HepG2 (cell line): ENCODE data around the gene C19orf33. TPM values are rescaled to one million over a fixed set of nuclear protein-coding genes. Genes with fewer than 3 reads are reported as not detected.

ENCODE experiments used
- ATAC-seq: fragments of 200-7000 bp; cut with Tn5 transposase; 3 replicates; pipeline ENCODE4 v1.9.1; 2020; ENCODE audit warnings: mild to moderate bottlenecking, moderate library complexity
- BruUV-seq: library from RNA; stranded (reverse); fragments of 400-500 nt; replicated peaks from 2 replicates; lab custom pipeline; 2021; lab: Mats Ljungman, UMichigan
- CTCF ChIA-PET: fragments of 300-600 bp; formaldehyde crosslinking; extraction: SDS; loops from one replicate; lab custom pipeline; 2021; ENCODE audit warnings: low total read pairs, inconsistent platforms, low intra/inter-chr PET ratio; lab: Yijun Ruan, JAX
- POLR2A ChIA-PET: fragments of 350-600 bp; sonication (Branson Sonifier 250); formaldehyde crosslinking; loops from one replicate; lab custom pipeline; 2020; ENCODE audit warnings: antibody characterized with exemption, inconsistent platforms; lab: Yijun Ruan, JAX
- DNase-seq: peaks from one replicate; pipeline ENCODE4 v3.0.0-alpha.2; 2015; ENCODE audit warnings: low spot score
- FAIRE-seq: peaks from 3 replicates; lab custom pipeline; 2011; peaks lifted over from hg19 to GRCh38; lab: Jason Lieb, UNC
- H2AFZ ChIP-seq: one replicate; pipeline ENCODE4 v1.6.1; 2011; ENCODE audit warnings: low read length, inconsistent platforms
- H3K27ac ChIP-seq: fragments of 300-600 bp; 3 replicates; pipeline ENCODE4 v1.8.0; 2011; ENCODE audit warnings: mixed run types, mild to moderate bottlenecking, mixed read lengths, low read length, inconsistent platforms; ENCODE audit not compliant: insufficient read depth; ENCODE audit errors: extremely low read length
- H3K27me3 ChIP-seq, 2 experiments: fragments of 200-600 bp in 1 of 2; 2 replicates in 1 of 2; 3 replicates in 1 of 2; pipeline versions ENCODE4 v1.6.0 to v1.8.0; 2011; ENCODE audit warnings: low read length in 2 of 2, mild to moderate bottlenecking in 2 of 2, moderate library complexity in 2 of 2, inconsistent platforms in 1 of 2; ENCODE audit not compliant: insufficient read depth in 2 of 2, control insufficient read depth in 1 of 2
- H3K36me3 ChIP-seq, 2 experiments: fragments of 200-600 bp in 1 of 2; replicated peaks in 1 of 2; 2 replicates in 1 of 2; 3 replicates in 1 of 2; pipeline versions ENCODE4 v1.5.1 to v1.8.0; 2011; ENCODE audit warnings: low read length in 2 of 2, inconsistent platforms in 1 of 2; ENCODE audit not compliant: insufficient read depth in 2 of 2, control insufficient read depth in 1 of 2
- H3K4me1 ChIP-seq: 2 replicates; pipeline ENCODE4 v1.5.1; 2012; ENCODE audit warnings: low read length, inconsistent platforms; ENCODE audit not compliant: insufficient read depth
- H3K4me2 ChIP-seq: 2 replicates; pipeline ENCODE4 v1.6.0; 2011; ENCODE audit warnings: low read depth, low read length, inconsistent platforms
- H3K4me3 ChIP-seq, 3 experiments: fragments of 200-600 bp in 1 of 3; sonication (generic), shearing (Covaris generic) in 1 of 3; replicated peaks in 1 of 3; 2 replicates each; pipeline ENCODE4 v1.5.1; 2011 to 2016; ENCODE audit warnings: low read length in 3 of 3, inconsistent platforms in 2 of 3, low read depth in 2 of 3, mild to moderate bottlenecking in 2 of 3, control low read depth in 1 of 3, mixed read lengths in 1 of 3; ENCODE audit not compliant: insufficient read depth in 1 of 3
- H3K79me2 ChIP-seq: one replicate; pipeline ENCODE4 v1.6.1; 2011; ENCODE audit warnings: low read length, inconsistent platforms; ENCODE audit not compliant: insufficient read depth
- H3K9ac ChIP-seq: 2 replicates; pipeline ENCODE4 v1.6.0; 2011; ENCODE audit warnings: mild to moderate bottlenecking, low read depth, low read length, inconsistent platforms; ENCODE audit not compliant: insufficient read depth
- H3K9me3 ChIP-seq: 2 replicates; pipeline ENCODE4 v1.5.1; 2012; ENCODE audit warnings: mild to moderate bottlenecking, low read length
- H4K20me1 ChIP-seq: 2 replicates; pipeline ENCODE4 v1.6.0; 2011; ENCODE audit warnings: inconsistent platforms, mild to moderate bottlenecking, low read length, moderate library complexity; ENCODE audit not compliant: insufficient read depth
- CEBPB ChIP-seq: IDR thresholded peaks from 2 replicates; pipeline ENCODE4 v1.6.1; 2011; ENCODE audit warnings: low read depth, low read length, improper control_type of control experiment, borderline replicate concordance
- CERS6 ChIP-seq: sonication (generic); formaldehyde crosslinking; IDR thresholded peaks from 2 replicates; pipeline ENCODE4 v1.5.0; 2020; ENCODE audit warnings: missing genetic modification reagents
- EEA1 ChIP-seq: sonication (generic); formaldehyde crosslinking; IDR thresholded peaks from 2 replicates; pipeline ENCODE4 v1.5.1; 2020; ENCODE audit warnings: mild to moderate bottlenecking, missing genetic modification reagents, borderline replicate concordance
- FLYWCH1 ChIP-seq: sonication (generic); formaldehyde crosslinking; IDR thresholded peaks from 2 replicates; pipeline ENCODE4 v1.8.1; 2023; ENCODE audit warnings: mild to moderate bottlenecking, missing genetic modification reagents
- GABPB1 ChIP-seq: IDR thresholded peaks from 2 replicates; pipeline ENCODE4 v1.6.1; 2016; ENCODE audit warnings: mild to moderate bottlenecking, missing genetic modification reagents, moderate library complexity, missing compliant biosample characterization
- MATR3 ChIP-seq: sonication (generic); formaldehyde crosslinking; IDR thresholded peaks from 2 replicates; pipeline ENCODE4 v1.4.0; 2020; ENCODE audit warnings: missing genetic modification reagents
- NR2F2 ChIP-seq: IDR thresholded peaks from 2 replicates; pipeline ENCODE4 v1.6.1; 2012; ENCODE audit warnings: low read depth, inconsistent platforms, borderline replicate concordance
- PAWR ChIP-seq: sonication (generic); formaldehyde crosslinking; IDR thresholded peaks from 2 replicates; pipeline ENCODE4 v1.4.0; 2020; ENCODE audit warnings: missing genetic modification reagents, mild to moderate bottlenecking, borderline replicate concordance
- SP2 ChIP-seq: sonication (generic); formaldehyde crosslinking; IDR thresholded peaks from 2 replicates; pipeline ENCODE4 v1.5.1; 2020; ENCODE audit warnings: mild to moderate bottlenecking, missing genetic modification reagents
- SPEN ChIP-seq: sonication (generic); formaldehyde crosslinking; IDR thresholded peaks from 2 replicates; pipeline ENCODE4 v1.5.1; 2020; ENCODE audit warnings: low read depth, mild to moderate bottlenecking, missing genetic modification reagents
- TRIM24 ChIP-seq: sonication (generic); formaldehyde crosslinking; IDR thresholded peaks from 2 replicates; pipeline ENCODE4 v1.8.0; 2022; ENCODE audit warnings: mild to moderate bottlenecking, missing genetic modification reagents
- YEATS4 ChIP-seq: sonication (generic); formaldehyde crosslinking; IDR thresholded peaks from 2 replicates; pipeline ENCODE4 v1.4.0; 2020; ENCODE audit warnings: missing genetic modification reagents, borderline replicate concordance
- ZNF138 ChIP-seq: sonication (generic); formaldehyde crosslinking; IDR thresholded peaks from 2 replicates; pipeline ENCODE4 v1.5.0; 2020; ENCODE audit warnings: mild to moderate bottlenecking, low read depth, missing genetic modification reagents
- ZNF629 ChIP-seq: sonication (generic); formaldehyde crosslinking; conservative IDR thresholded peaks from 2 replicates; pipeline ENCODE4 v1.5.0; 2020; ENCODE audit warnings: missing genetic modification reagents
- ZNF776 ChIP-seq: sonication (generic); formaldehyde crosslinking; IDR thresholded peaks from 2 replicates; pipeline ENCODE4 v1.4.0; 2020; ENCODE audit warnings: mild to moderate bottlenecking, missing genetic modification reagents
- WGBS: methylation state at CpG from one replicate; pipeline ENCODE4 v1.1.6; 2017; ENCODE audit warnings: low lambda C conversion rate; 5-methylcytosine and 5-hydroxymethylcytosine counted together
- in situ Hi-C: cut with HindIII; loops from 2 replicates; pipeline ENCODE4 v1.10.0; 2017; ENCODE audit warnings: low pct_unique_long_range_greater_than_20kb; ENCODE audit not compliant: extremely low pct_ligation_motif_present
- intact Hi-C: fragments of 100-400 bp; cut with micrococcal nuclease; formaldehyde crosslinking; loops from one replicate; pipeline ENCODE4 v1.10.0; 2022; ENCODE audit not compliant: unreplicated experiment
- polyA plus RNA-seq, 8 experiments: library from polyadenylated mRNA; depleted of rRNA in 3 of 8; stranded (reverse) in 7 of 8; unstranded in 1 of 8; fragments of >200 nt; fragmentation: Illumina TruSeq in 4 of 8; extraction: Trizol in 4 of 8; gene quantifications; 2 replicates each; pipeline versions ENCODE4 v1.2.1 to v1.2.3, GENCODE V29; 2011 to 2016; ENCODE audit warnings: low read depth in 4 of 8, missing spikeins in 1 of 8, mixed read lengths in 1 of 8; ENCODE audit not compliant: insufficient read depth in 1 of 8
- total RNA-seq, 5 experiments: library from RNA; depleted of rRNA; stranded (reverse); fragments of >200 nt; fragmentation: Illumina TruSeq; extraction: Trizol; gene quantifications; 2 replicates each; pipeline ENCODE4 v1.2.3, GENCODE V29; 2016; ENCODE audit warnings: low read depth in 1 of 5

Gene C19orf33
- total and polyA plus RNA-seq, 2 of the 13 experiments (the other 11 are each of a cell fraction or from before 2014, with no cell fraction given), result 2.5 to 3.3 TPM

GRCh38 chr19:38331728-38332127 is 27.7 kb downstream of the C19orf33 start:
- no peaks in the 10 kb centered on the region for H3K9me3 ChIP-seq
- ATAC-seq, result no peak
- no peaks in the 10 kb centered on the region for H3K4me1 ChIP-seq
- no peak for DNase-seq
- no peak overlapping the region for H3K4me2 ChIP-seq
- no peak for TF ChIP-seq SP2 (CRISPR knock-in tag)
- no peak for TF ChIP-seq MATR3
- no peak for TF ChIP-seq CEBPB
- no peak for TF ChIP-seq TRIM24 (CRISPR knock-in tag)
- no peak for TF ChIP-seq FLYWCH1 (CRISPR knock-in tag)
- no peak for TF ChIP-seq SPEN
- no peak for TF ChIP-seq ZNF776 (CRISPR knock-in tag)
- peak; percentile 77 for TF ChIP-seq ZNF629 (CRISPR knock-in tag)
- TF ChIP-seq, all 625 proteins: peak for 1
- in situ Hi-C loops, result loop anchor here (5.0 kb wide), 1 partner anchor 89 kb away; no protein-coding TSS in a partner anchor
- BruUV-seq, result no TSS peak
- Histone ChIP-seq H3K4me3 (no peak overlapping the region), H3K79me2 (no peaks in the 10 kb centered on the region), H2AFZ (no peak overlapping the region), H3K27me3 (no peaks in the 10 kb centered on the region; a peak in 1 of 5 replicates), H3K36me3 (no peaks in the 10 kb centered on the region), H3K27ac (no peak overlapping the region), H4K20me1 (no peaks in the 10 kb centered on the region), H3K9ac (no peak overlapping the region)
- CTCF ChIA-PET, result no interaction called here
- 0% methylated on average over 1 of the region's 1 CpG for WGBS
- FAIRE-seq, result no peak
- intact Hi-C loops, result no loop called here
- POLR2A ChIA-PET, result no interaction called here

- H3K4me1 ChIP-seq, result no peaks in the 10 kb centered on the region
- no peak overlapping the region for H3K4me3 ChIP-seq
- ATAC-seq, result no peak
- H3K27me3 ChIP-seq, result no peaks in the 10 kb centered on the region
- in situ Hi-C loops, result loop anchor here (5.0 kb wide), 1 partner anchor 91 kb away; no protein-coding TSS in a partner anchor
- H3K9ac ChIP-seq, result no peak overlapping the region
- intact Hi-C loops, result no loop called here
- H3K9me3 ChIP-seq, result no peaks in the 10 kb centered on the region
- no peak for DNase-seq
- no peak overlapping the region for H3K4me2 ChIP-seq
- no peak for FAIRE-seq
- H2AFZ ChIP-seq, result no peak overlapping the region
- CTCF ChIA-PET, result interaction anchor here (3.5 to 4.0 kb wide), 2 partner anchors 88 to 99 kb away, joined by 27 to 62 read pairs; no protein-coding TSS in a partner anchor
- H3K27ac ChIP-seq, result no peak overlapping the region
- WGBS, result 62% methylated on average over 9 of the region's 9 CpGs
- TF ChIP-seq ZNF138 (CRISPR knock-in tag) (no peak), YEATS4 (CRISPR knock-in tag) (no peak), PAWR (CRISPR knock-in tag) (no peak), NR2F2 (no peak), EEA1 (no peak), GABPB1 (CRISPR knock-in tag) (no peak), CERS6 (no peak)
- H4K20me1 ChIP-seq, result no peaks in the 10 kb centered on the region
- no peaks in the 10 kb centered on the region for H3K36me3 ChIP-seq
- no peaks in the 10 kb centered on the region for H3K79me2 ChIP-seq
- POLR2A ChIA-PET, result no interaction called here
- BruUV-seq, result no TSS peak
These were observed 29.2 kb downstream of the C19orf33 start for GRCh38 chr19:38333245-38333644.
